OCI-M2 (cell line): Measurements from ENCODE around the gene ZNF688.

Experiments used
- DNase-seq: peaks from one replicate; lab custom pipeline; 2025; ENCODE audit not compliant: unreplicated experiment; lab: John Stamatoyannopoulos, UW

Gene ZNF688

GRCh38 chr16:30521873-30522641, 49.5 kb downstream of the ZNF688 start:
- no peak for DNase-seq

GRCh38 chr16:30521476-30521872, 50.0 kb downstream of the ZNF688 start:
- DNase-seq = no peak
